ENCODE measurements around the gene HOXB5.

Gene HOXB5

DNA sequence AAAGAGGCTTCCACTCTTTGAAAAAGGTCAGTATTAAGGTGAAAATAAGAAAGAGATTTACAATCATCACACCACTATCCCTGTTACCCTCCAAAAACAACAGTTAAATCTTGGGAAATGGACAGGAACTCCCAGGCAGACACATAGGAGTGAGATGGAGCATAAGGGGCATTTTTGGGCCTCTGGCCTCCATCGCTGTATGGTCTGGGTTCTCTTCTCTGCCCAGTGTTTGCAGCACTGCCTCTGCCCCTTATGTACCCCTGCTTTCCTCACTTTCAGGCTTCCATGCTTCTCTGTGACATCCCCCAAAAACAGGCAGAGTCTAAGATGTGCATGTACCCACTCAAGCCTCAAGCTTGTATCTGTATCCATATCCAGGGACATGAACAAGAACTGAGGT is 48.0 kb downstream of the HOXB5 start:
- TF ChIP-seq CTCF (IDR thresholded peaks at IDR 0.05; ENCODE audit: control insufficient read depth, extremely low read depth, insufficient read depth): no peak
- no peak for DNase-seq (ENCODE audit: low read depth)
- H3K4me3 ChIP-seq (ENCODE audit: low read depth, low read length): no peak overlapping the region

GRCh38 chr17:48545022-48545375 is 48.6 kb downstream of the HOXB5 start, which contains the start of gene HOXB2:
TSS of gene HOXB2 (minus strand) at chr17:48545109. CDS start at chr17:48544911, 198 bp downstream.
- H3K4me3 ChIP-seq (ENCODE audit: low read depth, low read length): no peak within 1 kb of the TSS
- TF ChIP-seq CTCF (IDR thresholded peaks at IDR 0.05; ENCODE audit: control insufficient read depth, extremely low read depth, insufficient read depth): no peak
- DNase-seq (ENCODE audit: low read depth): no peak

- no peak overlapping the region for H3K4me3 ChIP-seq (ENCODE audit: low read depth, low read length)
- DNase-seq (ENCODE audit: low read depth): no peak
- TF ChIP-seq CTCF (IDR thresholded peaks at IDR 0.05; ENCODE audit: control insufficient read depth, extremely low read depth, insufficient read depth): no peak
Observed at GRCh38 chr17:48544349-48545021, 49.1 kb downstream of the HOXB5 start.

GRCh38 chr17:48543854-48544348 is 49.7 kb downstream of the HOXB5 start:
- no peak for DNase-seq (ENCODE audit: low read depth)
- no peak for TF ChIP-seq CTCF (IDR thresholded peaks at IDR 0.05; ENCODE audit: control insufficient read depth, extremely low read depth, insufficient read depth)
- H3K4me3 ChIP-seq (ENCODE audit: low read depth, low read length): no peak overlapping the region

DNA sequence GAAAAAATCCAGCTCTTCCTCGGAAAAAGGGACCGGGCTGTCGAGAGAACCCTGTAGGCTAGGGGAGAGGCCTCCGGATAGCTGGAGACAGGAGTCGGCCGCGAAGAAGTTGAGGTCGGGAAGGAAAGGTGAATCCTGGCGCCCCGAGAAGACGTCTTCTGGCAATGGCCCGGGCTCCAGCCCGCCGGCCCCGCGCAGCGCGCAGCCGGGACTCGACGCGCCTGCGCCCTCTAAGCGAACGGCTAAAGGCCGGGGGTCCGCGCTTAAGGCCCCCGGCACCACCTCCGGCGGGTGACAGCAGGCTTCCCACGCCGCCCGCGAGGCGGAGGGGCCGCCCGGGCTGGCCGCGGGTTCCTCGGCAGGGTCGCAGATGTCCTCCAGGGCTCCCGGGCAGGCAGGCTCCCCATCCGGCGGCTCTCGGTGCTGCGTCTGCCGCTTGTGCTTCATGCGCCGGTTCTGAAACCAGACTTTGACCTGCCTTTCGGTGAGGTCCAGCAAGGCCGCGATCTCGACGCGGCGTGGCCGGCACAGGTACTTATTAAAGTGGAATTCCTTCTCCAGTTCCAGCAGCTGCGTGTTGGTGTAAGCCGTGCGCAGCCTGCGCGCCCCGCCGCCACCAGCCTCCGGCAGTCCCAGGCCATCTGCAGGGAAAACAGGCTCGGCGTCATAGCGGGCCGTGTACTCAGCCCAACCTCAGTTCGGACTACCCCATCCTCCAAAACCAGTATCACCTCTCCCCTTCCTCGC is 50.3 kb downstream of the HOXB5 start:
- DNase-seq (ENCODE audit: low read depth): no peak

DNA sequence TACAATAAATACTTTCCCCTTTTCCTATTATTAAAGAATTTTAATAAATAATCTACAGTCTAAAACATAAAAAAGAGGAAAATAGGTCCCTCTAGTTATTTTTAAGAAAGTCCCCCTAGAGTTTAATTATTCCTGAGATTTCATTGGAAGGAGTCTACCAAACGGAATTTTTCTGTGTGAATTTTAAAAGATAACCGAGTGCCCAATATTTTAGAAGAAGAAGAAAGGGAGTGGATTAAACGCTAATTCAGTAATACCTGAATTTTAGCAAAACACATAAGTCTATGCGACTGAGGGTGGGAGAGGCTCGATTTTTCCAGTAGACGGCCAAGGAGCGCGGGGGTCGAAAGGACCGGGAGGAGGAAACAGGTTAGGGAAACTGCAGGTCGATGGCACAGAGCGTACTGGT is 50.9 kb downstream of the HOXB5 start:
- DNase-seq (ENCODE audit: low read depth): no peak
- no peak for TF ChIP-seq CTCF (IDR thresholded peaks at IDR 0.05; ENCODE audit: control insufficient read depth, extremely low read depth, insufficient read depth)
- H3K4me3 ChIP-seq (ENCODE audit: low read depth, low read length): no peak overlapping the region

More for the DNA sequence above, 50.3 kb downstream of the HOXB5 start:
- no peak overlapping the region for H3K4me3 ChIP-seq (ENCODE audit: low read depth, low read length)
- TF ChIP-seq CTCF (IDR thresholded peaks at IDR 0.05; ENCODE audit: control insufficient read depth, extremely low read depth, insufficient read depth): no peak

All from LNCaP clone FGC (cell line).